Measurements from ENCODE around the gene CALML3.

CALML3 gene

DNA sequence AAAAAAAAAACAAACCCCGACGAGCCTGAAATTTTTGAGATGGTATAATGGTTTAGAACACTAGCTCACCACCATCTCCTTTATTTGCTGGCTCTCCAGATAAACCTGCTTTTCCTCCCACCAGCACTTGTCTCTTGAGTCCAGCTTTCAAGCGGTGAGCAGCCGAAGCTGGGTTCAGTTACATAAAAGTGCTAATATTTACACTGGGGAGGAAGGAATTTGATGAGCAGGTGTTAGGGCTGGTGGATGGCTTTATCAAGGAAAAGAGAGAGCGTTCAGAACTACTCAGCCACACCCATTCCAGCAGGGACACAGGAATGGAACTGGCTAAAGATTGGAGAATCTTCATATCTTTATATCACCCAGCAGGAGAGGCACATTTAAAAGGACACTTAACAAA is 6.6 kb upstream of the CALML3 start:
- no peak overlapping the region for H3K4me3 ChIP-seq (ENCODE audit: low read depth, low read length)
- TF ChIP-seq, protein P1, sequence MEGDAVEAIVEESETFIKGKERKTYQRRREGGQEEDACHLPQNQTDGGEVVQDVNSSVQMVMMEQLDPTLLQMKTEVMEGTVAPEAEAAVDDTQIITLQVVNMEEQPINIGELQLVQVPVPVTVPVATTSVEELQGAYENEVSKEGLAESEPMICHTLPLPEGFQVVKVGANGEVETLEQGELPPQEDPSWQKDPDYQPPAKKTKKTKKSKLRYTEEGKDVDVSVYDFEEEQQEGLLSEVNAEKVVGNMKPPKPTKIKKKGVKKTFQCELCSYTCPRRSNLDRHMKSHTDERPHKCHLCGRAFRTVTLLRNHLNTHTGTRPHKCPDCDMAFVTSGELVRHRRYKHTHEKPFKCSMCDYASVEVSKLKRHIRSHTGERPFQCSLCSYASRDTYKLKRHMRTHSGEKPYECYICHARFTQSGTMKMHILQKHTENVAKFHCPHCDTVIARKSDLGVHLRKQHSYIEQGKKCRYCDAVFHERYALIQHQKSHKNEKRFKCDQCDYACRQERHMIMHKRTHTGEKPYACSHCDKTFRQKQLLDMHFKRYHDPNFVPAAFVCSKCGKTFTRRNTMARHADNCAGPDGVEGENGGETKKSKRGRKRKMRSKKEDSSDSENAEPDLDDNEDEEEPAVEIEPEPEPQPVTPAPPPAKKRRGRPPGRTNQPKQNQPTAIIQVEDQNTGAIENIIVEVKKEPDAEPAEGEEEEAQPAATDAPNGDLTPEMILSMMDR (IDR thresholded peaks at IDR 0.05; ENCODE audit: insufficient read depth, low read length, missing control alignments), result no peak
- DNase-seq (ENCODE audit: low read depth, low spot score), result no peak
- CTCF ChIA-PET, result interaction anchor here (1.3 kb wide), 1 partner anchor 9 kb away, joined by 3 read pairs; no protein-coding TSS in a partner anchor
- POLR2A ChIA-PET, result no interaction called here

DNA sequence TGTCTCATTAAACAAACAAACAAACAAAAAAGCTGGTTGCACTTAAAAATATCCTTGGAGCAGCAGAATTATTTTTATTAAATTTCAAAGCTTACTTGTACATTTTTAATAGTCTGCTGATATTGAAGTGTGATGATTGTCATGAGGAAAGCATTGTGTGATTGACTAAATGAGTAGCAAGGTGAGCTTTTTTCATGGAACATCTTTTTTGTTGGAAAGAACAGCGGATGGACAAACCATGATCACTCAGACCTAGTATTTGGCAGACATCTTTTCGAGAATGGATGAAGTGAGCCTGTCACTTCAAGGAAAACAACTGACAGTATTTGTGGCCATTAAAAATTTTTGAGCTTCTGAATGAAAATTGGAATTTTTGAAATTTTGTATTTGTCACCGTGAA is 5.7 kb upstream of the CALML3 start:
- CTCF ChIA-PET, result interaction anchor here (1.3 kb wide), 1 partner anchor 10 kb away, joined by 3 read pairs; no protein-coding TSS in a partner anchor
- POLR2A ChIA-PET, result no interaction called here
- TF ChIP-seq, protein P1 (IDR thresholded peaks at IDR 0.05; ENCODE audit: insufficient read depth, low read length, missing control alignments), result no peak

DNA sequence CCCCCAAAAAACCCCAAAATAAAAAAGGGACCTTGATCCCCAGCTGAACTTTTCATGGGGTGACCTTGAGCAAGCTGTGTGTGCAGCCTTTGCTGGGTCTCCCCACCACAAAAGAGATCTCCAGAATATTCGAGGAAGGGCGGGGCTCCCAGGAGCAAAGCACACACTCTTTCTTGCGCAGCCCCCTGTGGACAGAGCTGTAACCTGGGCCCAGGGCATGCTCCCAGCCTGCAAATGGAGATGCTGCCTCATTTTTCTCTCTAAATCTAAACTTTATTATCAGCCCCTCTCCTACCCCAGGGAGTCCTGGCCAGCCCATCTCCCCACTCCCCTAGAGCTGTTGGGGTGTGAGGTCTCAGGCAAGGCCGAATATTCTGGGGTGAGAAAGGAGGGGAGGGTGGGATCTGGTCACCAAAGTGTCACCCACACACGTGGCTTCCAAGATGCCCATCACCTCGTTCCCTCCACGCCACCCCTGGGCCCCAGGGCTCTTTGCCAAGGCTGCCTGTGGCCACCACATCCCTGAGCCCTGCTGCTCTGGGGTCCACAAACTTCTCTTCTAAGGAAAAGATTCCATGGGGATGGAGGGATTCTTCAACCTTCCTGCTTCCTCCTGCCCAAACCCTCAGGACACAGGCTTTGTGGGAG is 1.7 kb upstream of the CALML3 start:
- no peak overlapping the region for H3K4me3 ChIP-seq (ENCODE audit: low read depth, low read length)
- CTCF ChIA-PET, result no interaction called here
- POLR2A ChIA-PET, result no interaction called here
- TF ChIP-seq, protein P1 (IDR thresholded peaks at IDR 0.05; ENCODE audit: insufficient read depth, low read length, missing control alignments), result no peak
- DNase-seq (ENCODE audit: low read depth, low spot score), result no peak

More for the DNA sequence above, 5.7 kb upstream of the CALML3 start:
- DNase-seq (ENCODE audit: low read depth, low spot score), result no peak
- H3K4me3 ChIP-seq (ENCODE audit: low read depth, low read length), result no peak overlapping the region

DNA sequence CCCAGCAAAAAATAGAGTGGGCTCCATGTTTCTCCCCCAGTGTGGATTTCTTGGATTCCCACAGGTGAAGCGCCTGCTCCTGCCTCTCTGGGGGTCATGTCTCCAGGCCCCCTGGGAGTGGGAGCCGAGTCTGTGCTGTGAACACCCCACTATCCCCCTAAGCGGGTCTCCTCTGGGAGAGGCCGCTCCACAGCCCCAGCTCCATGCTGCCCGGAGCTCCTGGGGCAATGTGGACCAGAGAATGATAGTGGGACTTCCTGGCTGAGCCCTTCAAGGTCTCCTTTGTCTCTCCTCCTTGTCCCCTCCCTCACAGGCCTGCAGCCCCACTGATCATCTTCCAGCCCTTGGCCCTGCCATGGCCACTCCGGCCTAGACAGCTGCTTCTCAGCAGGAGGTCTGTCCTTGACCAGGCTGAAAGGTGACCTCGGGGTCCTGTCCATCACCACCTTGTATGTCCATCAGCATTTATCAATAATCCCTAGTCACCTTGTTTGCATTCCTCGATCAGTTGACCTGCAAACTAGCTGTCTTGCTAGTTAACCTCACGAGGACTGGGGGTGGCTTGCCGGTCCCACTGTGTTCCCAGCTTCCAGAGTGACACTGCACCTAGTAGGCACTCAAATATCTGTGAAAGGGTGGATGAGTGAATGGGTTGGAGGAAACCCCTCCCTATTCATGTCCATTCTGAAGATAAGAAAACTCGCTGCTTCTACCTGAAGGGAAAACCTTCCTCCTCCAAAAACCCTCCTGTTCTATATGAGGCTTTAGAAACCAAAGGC is 776 bp upstream of the CALML3 start:
- no peak overlapping the region for H3K4me3 ChIP-seq (ENCODE audit: low read depth, low read length)
- ChIA-PET CTCF (no interaction called here), POLR2A (no interaction called here)
- TF ChIP-seq, protein P1 (IDR thresholded peaks at IDR 0.05; ENCODE audit: insufficient read depth, low read length, missing control alignments), result no peak
- DNase-seq (ENCODE audit: low read depth, low spot score), result no peak

DNA sequence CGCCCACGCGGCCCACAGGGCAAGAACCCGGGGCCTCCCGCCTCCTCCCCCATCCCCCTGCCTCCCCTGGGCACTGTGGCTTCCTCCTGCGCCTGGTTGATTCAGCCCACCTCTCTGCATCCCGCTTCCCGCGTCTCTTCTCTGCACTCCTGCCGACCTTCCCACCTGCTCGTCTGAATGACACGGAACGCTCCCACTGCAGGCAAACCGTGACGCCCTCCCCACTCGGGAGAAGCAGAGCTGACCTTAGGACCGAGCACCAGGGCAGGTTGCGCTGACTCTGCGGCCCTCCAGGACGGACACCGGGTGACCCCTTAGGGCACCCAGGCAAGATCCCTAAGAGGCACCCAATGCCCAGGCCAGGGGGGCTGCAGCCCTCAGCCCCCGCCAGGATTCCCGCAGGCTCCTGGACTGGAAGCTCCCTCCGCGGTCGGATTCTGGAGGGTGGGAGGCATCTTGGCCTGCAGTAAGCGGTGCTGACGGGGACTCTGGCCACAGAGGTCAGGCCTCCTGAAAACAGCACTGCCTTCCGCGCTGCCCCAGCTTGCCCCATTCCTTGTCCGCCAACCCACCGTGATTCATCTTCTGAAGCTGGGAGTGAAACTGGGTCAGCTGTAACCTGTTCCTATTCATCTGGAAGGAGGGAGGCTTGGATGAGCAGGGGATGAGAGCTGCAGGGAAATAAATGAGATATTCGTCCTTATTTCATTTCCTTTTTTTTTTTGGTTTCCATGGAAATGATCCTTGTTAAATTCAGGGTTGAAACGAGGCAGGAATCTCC is 990 bp downstream of the CALML3 start:
- H3K4me3 ChIP-seq (ENCODE audit: low read depth, low read length), result no peak overlapping the region
- CTCF ChIA-PET, result no interaction called here
- TF ChIP-seq, protein P1 (IDR thresholded peaks at IDR 0.05; ENCODE audit: insufficient read depth, low read length, missing control alignments), result no peak
- no peak for DNase-seq (ENCODE audit: low read depth, low spot score)
- POLR2A ChIA-PET, result no interaction called here
